K562 (cell line): ENCODE data around the gene ANGPTL3. TPM values are rescaled to one million over a fixed set of nuclear protein-coding genes. Genes with fewer than 3 reads are reported as not detected.
A peak's percentile ranks its signal among the peaks of the same experiment; 100 is the strongest.

ENCODE experiments used
- BACH1 ChIP-seq: fragments of 200-800 bp; sonication (Bioruptor generic); IDR thresholded peaks from 2 replicates; pipeline ENCODE4 v1.6.1; 2016; ENCODE audit warnings: missing genetic modification characterization, missing compliant biosample characterization
- CREB1 ChIP-seq, 2 experiments: sonication (generic) in 1 of 2; formaldehyde crosslinking in 1 of 2; IDR thresholded peaks; 2 replicates each; pipeline versions ENCODE4 v1.6.1 to v1.8.0; 2012 to 2022; ENCODE audit warnings: inconsistent platforms in 1 of 2, mild to moderate bottlenecking in 1 of 2, missing genetic modification reagents in 1 of 2, moderate library complexity in 1 of 2
- DEAF1 ChIP-seq: fragments of 450-650 bp; formaldehyde crosslinking; IDR thresholded peaks from 2 replicates; pipeline ENCODE4 v1.4.0; 2020; ENCODE audit warnings: mild to moderate bottlenecking, moderate library complexity
- MGA ChIP-seq: fragments of 450-650 bp; IDR thresholded peaks from 2 replicates; pipeline ENCODE4 v1.6.1; 2016; ENCODE audit warnings: mild to moderate bottlenecking, moderate library complexity
- POU5F1 ChIP-seq: fragments of 150-350 bp; IDR thresholded peaks from 2 replicates; pipeline ENCODE4 v1.6.1; 2014; ENCODE audit warnings: borderline replicate concordance, low read length, low read depth, mild to moderate bottlenecking; ENCODE audit not compliant: partially characterized antibody
- YBX1 ChIP-seq: fragments of 450-650 bp; IDR thresholded peaks from 2 replicates; pipeline ENCODE4 v1.7.1; 2016; ENCODE audit warnings: mild to moderate bottlenecking
- ZBTB49 ChIP-seq: sonication (generic); formaldehyde crosslinking; IDR thresholded peaks from 2 replicates; pipeline ENCODE4 v1.8.0; 2022; ENCODE audit warnings: missing genetic modification reagents, mild to moderate bottlenecking, borderline replicate concordance
- polyA plus RNA-seq, 8 experiments: library from polyadenylated mRNA; depleted of rRNA in 4 of 8; stranded (reverse) in 5 of 8; unstranded in 3 of 8; fragments of >200 nt; fragmentation: Nextera tagmentation in 2 of 8; fragmentation: Illumina TruSeq in 1 of 8; extraction: Ambion mirVana in 2 of 8; extraction: Trizol in 1 of 8; gene quantifications; 2 replicates each; pipeline versions ENCODE4 v1.2.1 to v1.2.3, GENCODE V29; 2011 to 2014; ENCODE audit warnings: inconsistent platforms in 1 of 8, missing spikeins in 1 of 8
- total RNA-seq, 7 experiments: library from RNA; depleted of rRNA in 6 of 7; stranded (reverse); fragments of >200 nt in 6 of 7; fragmentation: Illumina TruSeq in 2 of 7; extraction: Trizol in 2 of 7; gene quantifications; 2 replicates each; pipeline versions ENCODE4 v1.2.1 to v1.2.3, GENCODE V29; 2011 to 2021; ENCODE audit warnings: low replicate concordance in 1 of 7
- TF ChIP-seq, protein P1 (sequence below): fragments of 250-450 bp; sonication (Bioruptor Pico); IDR thresholded peaks from 2 replicates; pipeline ENCODE4 v1.4.0; 2020; ENCODE audit warnings: borderline replicate concordance

Gene ANGPTL3
- total and polyA plus RNA-seq, 9 of the 15 experiments (the other 6 are each of a cell fraction or from before 2014, with no cell fraction given): not detected

- TF ChIP-seq MGA: peak; percentile 74
- TF ChIP-seq DEAF1 (CRISPR knock-in tag): no peak
- peak; percentile 59 for TF ChIP-seq CREB1 (IDR thresholded peaks at IDR 0.05)
- peak; percentile 79 for TF ChIP-seq CREB1 (CRISPR knock-in tag; IDR thresholded peaks at IDR 0.05)
- TF ChIP-seq, protein P1, sequence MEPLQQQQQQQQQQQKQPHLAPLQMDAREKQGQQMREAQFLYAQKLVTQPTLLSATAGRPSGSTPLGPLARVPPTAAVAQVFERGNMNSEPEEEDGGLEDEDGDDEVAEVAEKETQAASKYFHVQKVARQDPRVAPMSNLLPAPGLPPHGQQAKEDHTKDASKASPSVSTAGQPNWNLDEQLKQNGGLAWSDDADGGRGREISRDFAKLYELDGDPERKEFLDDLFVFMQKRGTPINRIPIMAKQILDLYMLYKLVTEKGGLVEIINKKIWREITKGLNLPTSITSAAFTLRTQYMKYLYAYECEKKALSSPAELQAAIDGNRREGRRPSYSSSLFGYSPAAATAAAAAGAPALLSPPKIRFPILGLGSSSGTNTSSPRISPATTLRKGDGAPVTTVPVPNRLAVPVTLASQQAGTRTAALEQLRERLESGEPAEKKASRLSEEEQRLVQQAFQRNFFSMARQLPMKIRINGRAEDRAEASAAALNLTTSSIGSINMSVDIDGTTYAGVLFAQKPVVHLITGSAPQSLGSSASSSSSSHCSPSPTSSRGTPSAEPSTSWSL (CRISPR knock-in tag): no peak
- TF ChIP-seq POU5F1: no peak
- TF ChIP-seq BACH1 (tag): peak; percentile 48; the same call in 1 of the 2 replicates
- no peak for TF ChIP-seq ZBTB49 (CRISPR knock-in tag)
- no peak for TF ChIP-seq YBX1
These were observed 24.6 kb downstream of the ANGPTL3 start (continued) for GRCh38 chr1:62621907-62622306.
